HepG2 (cell line): ENCODE measurements around the gene SNX9. TPM values are rescaled to one million over a fixed set of nuclear protein-coding genes. Genes with fewer than 3 reads are reported as not detected.

ENCODE experiments used
- ATF3 ChIP-seq: sonication (generic); formaldehyde crosslinking; IDR thresholded peaks from 2 replicates; pipeline ENCODE4 v1.4.0; 2020; ENCODE audit warnings: missing genetic modification reagents
- EP300 ChIP-seq, 3 experiments: sonication (generic) in 1 of 3; formaldehyde crosslinking in 1 of 3; IDR thresholded peaks; 2 replicates each; pipeline versions ENCODE4 v1.5.1 to v1.6.1; 2011 to 2020; ENCODE audit warnings: low read depth in 2 of 3, low read length in 2 of 3, borderline replicate concordance in 1 of 3, improper control_type of control experiment in 1 of 3, mild to moderate bottlenecking in 1 of 3, missing genetic modification reagents in 1 of 3, moderate library complexity in 1 of 3
- ETV5 ChIP-seq: IDR thresholded peaks from 2 replicates; pipeline ENCODE4 v1.6.1; 2018; ENCODE audit warnings: missing biosample characterization, missing genetic modification reagents, inconsistent platforms, borderline replicate concordance
- FOSL1 ChIP-seq: sonication (generic); formaldehyde crosslinking; IDR thresholded peaks from 2 replicates; pipeline ENCODE4 v1.9.0; 2021; ENCODE audit warnings: missing genetic modification reagents, borderline replicate concordance
- FOXP1 ChIP-seq, 2 experiments: fragments of 450-650 bp in 1 of 2; IDR thresholded peaks; 2 replicates each; pipeline ENCODE4 v1.6.1; 2017 to 2018; ENCODE audit warnings: antibody characterized with exemption in 1 of 2
- GFI1 ChIP-seq: sonication (generic); formaldehyde crosslinking; IDR thresholded peaks from 2 replicates; pipeline ENCODE4 v1.5.0; 2020; ENCODE audit warnings: missing genetic modification reagents, mild to moderate bottlenecking, borderline replicate concordance
- KLF15 ChIP-seq: sonication (generic); formaldehyde crosslinking; IDR thresholded peaks from 2 replicates; pipeline ENCODE4 v1.8.1; 2023; ENCODE audit warnings: borderline replicate concordance, mild to moderate bottlenecking, inconsistent platforms, missing genetic modification reagents, mixed read lengths
- MLX ChIP-seq: IDR thresholded peaks from 2 replicates; pipeline ENCODE4 v1.6.1; 2016
- NAIF1 ChIP-seq: sonication (generic); formaldehyde crosslinking; IDR thresholded peaks from 2 replicates; pipeline ENCODE4 v1.5.0; 2020; ENCODE audit warnings: mild to moderate bottlenecking, missing genetic modification reagents, borderline replicate concordance
- NFKB2 ChIP-seq: sonication (generic); formaldehyde crosslinking; IDR thresholded peaks from 2 replicates; pipeline ENCODE4 v1.4.0; 2020; ENCODE audit warnings: missing genetic modification reagents, borderline replicate concordance
- PHF8 ChIP-seq: sonication (generic); formaldehyde crosslinking; IDR thresholded peaks from 2 replicates; pipeline ENCODE4 v1.5.0; 2020; ENCODE audit warnings: missing genetic modification reagents
- PTBP1 ChIP-seq: fragments of 200-400 bp; formaldehyde crosslinking; IDR thresholded peaks from 2 replicates; pipeline ENCODE4 v1.6.1; 2018; ENCODE audit warnings: low read length, low read depth; ENCODE audit not compliant: poor library complexity, severe bottlenecking
- RFX1 ChIP-seq: fragments of 450-650 bp; IDR thresholded peaks from 2 replicates; pipeline ENCODE4 v1.6.1; 2017
- SMYD3 ChIP-seq: sonication (generic); formaldehyde crosslinking; IDR thresholded peaks from 2 replicates; pipeline ENCODE4 v1.8.1; 2023; ENCODE audit warnings: mild to moderate bottlenecking, missing genetic modification reagents
- TCF12 ChIP-seq, 2 experiments: fragments of 450-650 bp in 1 of 2; sonication (generic) in 1 of 2; formaldehyde crosslinking in 1 of 2; IDR thresholded peaks; 2 replicates each; pipeline versions ENCODE4 v1.6.1 to v1.8.0; 2017 to 2022; ENCODE audit warnings: antibody characterized with exemption in 1 of 2, mild to moderate bottlenecking in 1 of 2, missing genetic modification reagents in 1 of 2, moderate library complexity in 1 of 2
- THAP11 ChIP-seq: IDR thresholded peaks from 2 replicates; pipeline ENCODE4 v1.6.1; 2016; ENCODE audit warnings: missing biosample characterization, missing genetic modification reagents
- TRIM24 ChIP-seq: sonication (generic); formaldehyde crosslinking; IDR thresholded peaks from 2 replicates; pipeline ENCODE4 v1.8.0; 2022; ENCODE audit warnings: mild to moderate bottlenecking, missing genetic modification reagents
- YEATS4 ChIP-seq: sonication (generic); formaldehyde crosslinking; IDR thresholded peaks from 2 replicates; pipeline ENCODE4 v1.4.0; 2020; ENCODE audit warnings: missing genetic modification reagents, borderline replicate concordance
- ZNF136 ChIP-seq: sonication (generic); formaldehyde crosslinking; IDR thresholded peaks from 2 replicates; pipeline ENCODE4 v1.8.1; 2022; ENCODE audit warnings: low read depth, mild to moderate bottlenecking, moderate library complexity, missing genetic modification reagents
- ZNF30 ChIP-seq: sonication (generic); formaldehyde crosslinking; IDR thresholded peaks from 2 replicates; pipeline ENCODE4 v1.5.0; 2020; ENCODE audit warnings: mild to moderate bottlenecking, missing genetic modification reagents
- ZNF335 ChIP-seq: sonication (generic); formaldehyde crosslinking; IDR thresholded peaks from 2 replicates; pipeline ENCODE4 v1.4.0; 2020; ENCODE audit warnings: missing genetic modification reagents
- ZNF414 ChIP-seq: sonication (generic); formaldehyde crosslinking; IDR thresholded peaks from 2 replicates; pipeline ENCODE4 v1.5.0; 2020; ENCODE audit warnings: missing genetic modification reagents
- ZNF564 ChIP-seq: sonication (generic); formaldehyde crosslinking; IDR thresholded peaks from 2 replicates; pipeline ENCODE4 v1.8.1; 2023; ENCODE audit warnings: mild to moderate bottlenecking, missing genetic modification reagents
- ZNF589 ChIP-seq: sonication (generic); formaldehyde crosslinking; conservative IDR thresholded peaks from 2 replicates; pipeline ENCODE4 v1.8.0; 2022; ENCODE audit warnings: mild to moderate bottlenecking, moderate library complexity, missing genetic modification reagents
- ZNF772 ChIP-seq: sonication (generic); formaldehyde crosslinking; IDR thresholded peaks from 2 replicates; pipeline ENCODE4 v1.5.0; 2020; ENCODE audit warnings: mild to moderate bottlenecking, missing genetic modification reagents
- ZNF776 ChIP-seq: sonication (generic); formaldehyde crosslinking; IDR thresholded peaks from 2 replicates; pipeline ENCODE4 v1.4.0; 2020; ENCODE audit warnings: mild to moderate bottlenecking, missing genetic modification reagents
- ZSCAN29 ChIP-seq: sonication (generic); formaldehyde crosslinking; conservative IDR thresholded peaks from 2 replicates; pipeline ENCODE4 v1.4.0; 2020; ENCODE audit warnings: mild to moderate bottlenecking, missing genetic modification reagents
- ZZZ3 ChIP-seq: sonication (generic); formaldehyde crosslinking; IDR thresholded peaks from 2 replicates; pipeline ENCODE4 v1.4.0; 2020; ENCODE audit warnings: missing genetic modification reagents, mild to moderate bottlenecking, borderline replicate concordance
- polyA plus RNA-seq, 8 experiments: library from polyadenylated mRNA; depleted of rRNA in 3 of 8; stranded (reverse) in 7 of 8; unstranded in 1 of 8; fragments of >200 nt; fragmentation: Illumina TruSeq in 4 of 8; extraction: Trizol in 4 of 8; gene quantifications; 2 replicates each; pipeline versions ENCODE4 v1.2.1 to v1.2.3, GENCODE V29; 2011 to 2016; ENCODE audit warnings: low read depth in 4 of 8, missing spikeins in 1 of 8, mixed read lengths in 1 of 8; ENCODE audit not compliant: insufficient read depth in 1 of 8
- total RNA-seq, 5 experiments: library from RNA; depleted of rRNA; stranded (reverse); fragments of >200 nt; fragmentation: Illumina TruSeq; extraction: Trizol; gene quantifications; 2 replicates each; pipeline ENCODE4 v1.2.3, GENCODE V29; 2016; ENCODE audit warnings: low read depth in 1 of 5

SNX9 gene
- total and polyA plus RNA-seq, 2 of the 13 experiments (the other 11 are each of a cell fraction or from before 2014, with no cell fraction given): 21.9 to 36.0 TPM

GRCh38 chr6:157823528-157824370 is 703 bp downstream of the SNX9 start (continued):
- 0 out of 2 replicates have a peak, but pooled peaks have one; percentile 62 for TF ChIP-seq ZNF564 (CRISPR knock-in tag)
- TF ChIP-seq TRIM24 (CRISPR knock-in tag): no peak
- no peak for TF ChIP-seq ZNF414 (CRISPR knock-in tag)
- TF ChIP-seq THAP11 (CRISPR knock-in tag): 0 out of 2 replicates have a peak, but pooled peaks have one; percentile 12
- TF ChIP-seq ZNF30: no peak
- no peak for TF ChIP-seq TCF12 (IDR thresholded peaks at IDR 0.05)
- TF ChIP-seq TCF12 (CRISPR knock-in tag; IDR thresholded peaks at IDR 0.05): 0 out of 2 replicates have a peak, but pooled peaks have one; percentile 13
- no peak for TF ChIP-seq PTBP1
- no peak for TF ChIP-seq FOXP1 (IDR thresholded peaks at IDR 0.05)
- no peak for TF ChIP-seq FOXP1 (CRISPR knock-in tag; IDR thresholded peaks at IDR 0.05)
- 0 out of 2 replicates have a peak, but pooled peaks have one; percentile 70 for TF ChIP-seq ZNF776 (CRISPR knock-in tag)
- no peak for TF ChIP-seq SMYD3 (CRISPR knock-in tag)
- no peak for TF ChIP-seq ATF3 (CRISPR knock-in tag)
- TF ChIP-seq ZNF589: no peak
- TF ChIP-seq PHF8 (CRISPR knock-in tag): peak; percentile 81
- TF ChIP-seq YEATS4 (CRISPR knock-in tag): peak; percentile 35; the same call in 1 of the 2 replicates
- no peak for TF ChIP-seq ETV5 (CRISPR knock-in tag)
- no peak for TF ChIP-seq RFX1
- 0 out of 2 replicates have a peak, but pooled peaks have one; percentile 45 for TF ChIP-seq GFI1 (CRISPR knock-in tag)
- no peak for TF ChIP-seq MLX (CRISPR knock-in tag)
- no peak for TF ChIP-seq EP300 (IDR thresholded peaks at IDR 0.05; ENCODE audit: low read depth in 2 of 2, low read length in 2 of 2)
- no peak for TF ChIP-seq EP300 (CRISPR knock-in tag; IDR thresholded peaks at IDR 0.05; ENCODE audit: borderline replicate concordance)
- no peak for TF ChIP-seq NAIF1 (CRISPR knock-in tag)
- no peak for TF ChIP-seq KLF15 (CRISPR knock-in tag)
- TF ChIP-seq NFKB2 (CRISPR knock-in tag): no peak; the same call in 1 of the 2 replicates
- 0 out of 2 replicates have a peak, but pooled peaks have one; percentile 44 for TF ChIP-seq ZSCAN29 (CRISPR knock-in tag)
- TF ChIP-seq FOSL1 (CRISPR knock-in tag): no peak
- TF ChIP-seq ZNF772: no peak
- TF ChIP-seq ZNF335 (CRISPR knock-in tag): no peak
- TF ChIP-seq ZNF136 (CRISPR knock-in tag): no peak
- TF ChIP-seq ZZZ3 (CRISPR knock-in tag): no peak; the same call in 1 of the 2 replicates
